Measurements from ENCODE around the gene KASH5. TPM values are rescaled to one million over a fixed set of nuclear protein-coding genes. Genes with fewer than 3 reads are reported as not detected.

The KASH5 gene
- total RNA-seq, 2 experiments from 2014 or later = 12.0 to 16.3 TPM

GRCh38 chr19:49440439-49441209 is 52.6 kb downstream of the KASH5 start:
- H3K79me2 ChIP-seq (ENCODE audit: insufficient read depth, low read depth, low read length) = no peaks in the 10 kb centered on the region
- intact Hi-C loops (cut with micrococcal nuclease; ENCODE audit: unreplicated experiment) = loop anchor here (10.0 kb wide), 1 partner anchor 106 kb away; the partner anchor contains the start of gene CD37
- CTCF ChIA-PET (ENCODE audit: unreplicated experiment) = no interaction called here

DNA sequence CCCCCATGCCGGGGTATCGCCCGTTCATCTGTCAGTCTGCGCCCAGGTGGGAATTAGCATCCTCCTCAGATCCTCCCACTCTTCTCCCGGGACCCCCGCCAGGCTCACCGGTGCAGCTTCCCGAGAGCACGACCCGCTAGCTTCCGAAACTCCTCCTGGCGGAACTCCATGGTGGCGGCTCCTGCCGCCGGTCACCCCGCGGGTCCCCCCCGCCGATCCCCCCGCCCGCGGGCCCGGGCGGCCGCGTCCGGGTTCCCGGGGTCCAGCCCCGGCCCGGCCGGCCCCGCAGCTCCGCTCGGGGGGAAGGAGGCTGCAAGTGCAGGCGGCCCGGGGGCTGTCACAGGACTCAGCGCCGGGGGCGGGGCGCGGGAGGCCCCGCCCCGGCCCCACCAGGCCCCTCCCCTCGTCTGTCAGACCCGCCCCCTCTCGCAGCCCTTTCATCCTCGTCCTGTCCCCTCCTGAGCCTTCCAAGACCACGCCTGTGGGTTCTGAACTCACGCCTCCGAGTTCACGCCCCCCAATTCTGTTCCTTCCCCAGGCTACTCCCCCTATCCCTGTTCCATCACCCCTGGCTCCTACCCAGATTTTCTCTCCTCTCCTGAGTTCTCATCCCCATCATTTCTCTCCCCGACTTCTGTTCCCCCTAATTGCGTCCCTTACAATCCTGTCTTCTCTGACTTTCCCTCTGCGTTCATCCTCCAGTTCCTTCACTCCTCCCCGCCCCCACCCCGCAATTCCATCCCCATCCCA is 53.3 kb downstream of the KASH5 start, which contains the start of gene SLC17A7:
Gene SLC17A7 (minus strand): TSS at position 318 of the 750 bp plus-strand sequence. CDS start 148 bp downstream, at position 170.
- intact Hi-C loops (cut with micrococcal nuclease; ENCODE audit: unreplicated experiment) = loop anchor here (10.0 kb wide), 1 partner anchor 107 kb away; the partner anchor contains the start of gene CD37
- Histone ChIP-seq H4K20me1 (ENCODE audit: insufficient read depth, low read length) (no peaks in the 10 kb centered on the region), H3K9me2 (ENCODE audit: insufficient read depth, low read length) (no peaks in the 10 kb centered on the region), H3K27ac (ENCODE audit: low read depth, low read length, poor library complexity, severe bottlenecking) (no peak within 1 kb of the TSS), H3K4me1 (ENCODE audit: insufficient read depth, low read length, poor library complexity, severe bottlenecking) (peaks cover 6% of the 10 kb centered on the region), H3K79me2 (ENCODE audit: insufficient read depth, low read depth, low read length) (no peaks in the 10 kb centered on the region), H3K4me2 (ENCODE audit: low read length) (peak within 1 kb of the TSS; percentile 91), H3K9me3 (ENCODE audit: low read length) (no peaks in the 10 kb centered on the region), H3K36me3 (ENCODE audit: insufficient read depth, low read length) (peaks cover 2% of the 10 kb centered on the region; the same call in 1 of the 2 replicates), H2AFZ (ENCODE audit: low read length) (no peak within 1 kb of the TSS), H3K4me3 (ENCODE audit: low read depth, low read length, poor library complexity, severe bottlenecking) (peak within 1 kb of the TSS; percentile 71)
- BruUV-seq (replicated peaks) = no TSS peak
- TF ChIP-seq EZH2phosphoT487 (IDR thresholded peaks at IDR 0.05; ENCODE audit: borderline replicate concordance, low read depth, low read length) = no peak
- TF ChIP-seq CTCF (conservative IDR thresholded peaks at IDR 0.05; ENCODE audit: low read length) = no peak
- DNase-seq (ENCODE audit: low spot score) = peak; percentile 45
- ChIA-PET POLR2A (no interaction called here), CTCF (ENCODE audit: unreplicated experiment) (interaction anchor here (0.8 kb wide), 1 partner anchor 50 kb away, joined by 4 read pairs; no protein-coding TSS in a partner anchor)

More at GRCh38 chr19:49440439-49441209, 52.6 kb downstream of the KASH5 start:
- TF ChIP-seq EZH2phosphoT487 (IDR thresholded peaks at IDR 0.05; ENCODE audit: borderline replicate concordance, low read depth, low read length) (no peak), CTCF (conservative IDR thresholded peaks at IDR 0.05; ENCODE audit: low read length) (no peak)
- no peaks in the 10 kb centered on the region for H3K9me3 ChIP-seq (ENCODE audit: low read length)
- POLR2A ChIA-PET = no interaction called here
- no peaks in the 10 kb centered on the region for H3K9me2 ChIP-seq (ENCODE audit: insufficient read depth, low read length)
- no TSS peak for BruUV-seq (replicated peaks)
- no peak for DNase-seq (ENCODE audit: low spot score)
- H3K4me1 ChIP-seq (ENCODE audit: insufficient read depth, low read length, poor library complexity, severe bottlenecking) = peaks cover 11% of the 10 kb centered on the region
- H4K20me1 ChIP-seq (ENCODE audit: insufficient read depth, low read length) = no peaks in the 10 kb centered on the region
- no peak overlapping the region for H3K4me2 ChIP-seq (ENCODE audit: low read length)
- no peak overlapping the region for H2AFZ ChIP-seq (ENCODE audit: low read length)
- H3K36me3 ChIP-seq (ENCODE audit: insufficient read depth, low read length) = no peaks in the 10 kb centered on the region
- H3K27ac ChIP-seq (ENCODE audit: low read depth, low read length, poor library complexity, severe bottlenecking) = no peak overlapping the region
- H3K4me3 ChIP-seq (ENCODE audit: low read depth, low read length, poor library complexity, severe bottlenecking) = no peak overlapping the region

Measured in OCI-LY7 (cell line).